ENCODE data around the gene ARHGAP19. TPM values are rescaled to one million over a fixed set of nuclear protein-coding genes. Genes with fewer than 3 reads are reported as not detected.

Gene ARHGAP19
- polyA plus RNA-seq, 1 of the 3 experiments (the other 2 are of a cell fraction): 3.8 TPM

- no peak for TF ChIP-seq MAX (IDR thresholded peaks at IDR 0.05; ENCODE audit: low read depth)
- TF ChIP-seq RAD21 (IDR thresholded peaks at IDR 0.05; ENCODE audit: low read length): no peak
- TF ChIP-seq PBX3 (IDR thresholded peaks at IDR 0.05): no peak
- TF ChIP-seq ELF1 (IDR thresholded peaks at IDR 0.05): no peak
- TF ChIP-seq IRF3 (IDR thresholded peaks at IDR 0.05; ENCODE audit: low read depth, low read length): no peak
- TF ChIP-seq USF2 (IDR thresholded peaks at IDR 0.05; ENCODE audit: borderline replicate concordance, low read depth, low read length): no peak
- no peak for TF ChIP-seq RCOR1 (IDR thresholded peaks at IDR 0.05; ENCODE audit: low read length)
- no peak for TF ChIP-seq RFX5 (IDR thresholded peaks at IDR 0.05; ENCODE audit: low read length)
- TF ChIP-seq TAF1 (IDR thresholded peaks at IDR 0.05; ENCODE audit: borderline replicate concordance, low read depth, low read length): no peak
- TF ChIP-seq NFIC (IDR thresholded peaks at IDR 0.05; ENCODE audit: borderline replicate concordance): no peak
- no peak for TF ChIP-seq POLR2AphosphoS5 (IDR thresholded peaks at IDR 0.05; ENCODE audit: low read depth, low read length)
- no peak for TF ChIP-seq ZBTB33 (IDR thresholded peaks at IDR 0.05; ENCODE audit: borderline replicate concordance, low read depth)
- no peak for TF ChIP-seq RXRA (IDR thresholded peaks at IDR 0.05; ENCODE audit: borderline replicate concordance, low read depth)
- TF ChIP-seq TCF12 (IDR thresholded peaks at IDR 0.05): no peak
- no peak for TF ChIP-seq TEAD4 (IDR thresholded peaks at IDR 0.05; ENCODE audit: borderline replicate concordance, insufficient read depth)
- no peak for TF ChIP-seq JUND (IDR thresholded peaks at IDR 0.05)
- no peak for TF ChIP-seq REST (IDR thresholded peaks at IDR 0.05; ENCODE audit: low read depth, low read length)
- no peak for TF ChIP-seq USF1 (IDR thresholded peaks at IDR 0.05; ENCODE audit: borderline replicate concordance, low read depth)
- CTCF ChIA-PET: no interaction called here
Observed at GRCh38 chr10:97302088-97302791, 9.8 kb upstream of the ARHGAP19 start.

More at GRCh38 chr10:97302088-97302791, 9.8 kb upstream of the ARHGAP19 start:
- Histone ChIP-seq H4K20me1 (ENCODE audit: insufficient read depth) (no peaks in the 10 kb centered on the region), H3K79me2 (ENCODE audit: insufficient read depth) (no peaks in the 10 kb centered on the region), H3K4me1 (ENCODE audit: control insufficient read depth in 1 of 2, insufficient read depth in 2 of 2, low read depth in 1 of 2, low read length in 1 of 2) (no peaks in the 10 kb centered on the region), H3F3A (replicated peaks; ENCODE audit: insufficient read depth) (no peaks in the 10 kb centered on the region), H3K36me3 (replicated peaks in 1 of 2; ENCODE audit: control insufficient read depth in 1 of 2, insufficient read depth in 2 of 2, low read length in 1 of 2) (no peaks in the 10 kb centered on the region), H3K4me2 (no peak overlapping the region), H2AFZ (ENCODE audit: low read depth) (no peak overlapping the region), H3K27me3 (ENCODE audit: insufficient read depth) (no peaks in the 10 kb centered on the region), H3K27ac (ENCODE audit: low read depth in 2 of 2, low read length in 1 of 2) (no peak overlapping the region), H3K9ac (no peak overlapping the region), H3K9me2 (no peaks in the 10 kb centered on the region), H3K9me3 (no peaks in the 10 kb centered on the region), H3K4me3 (ENCODE audit: low read depth in 2 of 2, low read length in 1 of 2) (no peak overlapping the region)
- WGBS (ENCODE audit: low lambda C conversion rate): 81% methylated on average over 11 of the region's 11 CpGs
- POLR2A ChIA-PET: no interaction called here
- no peak for DNase-seq
